SK-N-SH (cell line): ENCODE results near the gene CHRNE. TPM values are rescaled to one million over a fixed set of nuclear protein-coding genes. Genes with fewer than 3 reads are reported as not detected.

Experiments used
- CTCF ChIA-PET: fragments of 300-600, 350-600 bp; formaldehyde crosslinking; extraction: SDS; loops from one replicate; lab custom pipeline; 2021; lab: Yijun Ruan, JAX
- POLR2A ChIA-PET: fragments of 350-600 bp; sonication (Branson Sonifier 250); formaldehyde crosslinking; extraction: SDS; loops from one replicate; lab custom pipeline; 2020; ENCODE audit warnings: antibody characterized with exemption, inconsistent platforms; lab: Yijun Ruan, JAX
- DNase-seq: peaks from one replicate; pipeline ENCODE4 v3.0.0; 2012
- H2AFZ ChIP-seq: fragments of 200-600 bp; sonication (generic); 2 replicates; pipeline ENCODE4 v1.8.1; 2016; ENCODE audit warnings: antibody characterized with exemption, mild to moderate bottlenecking, low read depth
- H3F3A ChIP-seq: fragments of 200-600 bp; sonication (generic); replicated peaks from 2 replicates; pipeline ENCODE3; 2016; ENCODE audit warnings: antibody characterized with exemption, mild to moderate bottlenecking; ENCODE audit not compliant: insufficient read depth
- H3K27ac ChIP-seq, 2 experiments: fragments of 200-500 bp in 1 of 2; fragments of 200-600 bp in 1 of 2; sonication (Bioruptor generic) in 1 of 2; sonication (generic), shearing (Covaris generic) in 1 of 2; 2 replicates each; pipeline versions ENCODE4 v1.5.1 to v1.6.1; 2014 to 2016; ENCODE audit warnings: low read depth in 2 of 2, inconsistent platforms in 1 of 2, low read length in 1 of 2, mild to moderate bottlenecking in 1 of 2, mixed read lengths in 1 of 2
- H3K27me3 ChIP-seq: fragments of 200-600 bp; sonication (generic), shearing (Covaris generic); 2 replicates; pipeline ENCODE4 v1.6.1; 2016; ENCODE audit warnings: mixed run types; ENCODE audit not compliant: insufficient read depth
- H3K36me3 ChIP-seq, 2 experiments: fragments of 200-500 bp in 1 of 2; fragments of 200-600 bp in 1 of 2; sonication (Bioruptor generic) in 1 of 2; sonication (generic) in 1 of 2; replicated peaks in 1 of 2; 2 replicates each; pipeline versions ENCODE3 to v1.5.1; 2014 to 2016; ENCODE audit warnings: low read length in 1 of 2, mild to moderate bottlenecking in 1 of 2; ENCODE audit not compliant: insufficient read depth in 2 of 2, control insufficient read depth in 1 of 2
- H3K4me1 ChIP-seq, 2 experiments: fragments of 200-500 bp in 1 of 2; fragments of 200-600 bp in 1 of 2; sonication (Bioruptor generic) in 1 of 2; sonication (generic), shearing (Covaris generic) in 1 of 2; 2 replicates each; pipeline versions ENCODE4 v1.5.1 to v1.6.1; 2014 to 2016; ENCODE audit warnings: low read depth in 1 of 2, low read length in 1 of 2, mixed run types in 1 of 2; ENCODE audit not compliant: insufficient read depth in 2 of 2, control insufficient read depth in 1 of 2
- H3K4me2 ChIP-seq: fragments of 200-600 bp; sonication (generic), shearing (Covaris generic); 2 replicates; pipeline ENCODE4 v1.6.1; 2017; ENCODE audit warnings: mixed run types
- H3K4me3 ChIP-seq, 2 experiments: fragments of 200-500 bp in 1 of 2; fragments of 200-600 bp in 1 of 2; sonication (Bioruptor generic) in 1 of 2; sonication (generic), shearing (Covaris generic) in 1 of 2; 2 replicates each; pipeline versions ENCODE4 v1.5.1 to v1.8.1; 2014 to 2016; ENCODE audit warnings: low read depth in 2 of 2, inconsistent platforms in 1 of 2, low read length in 1 of 2, mild to moderate bottlenecking in 1 of 2, mixed read lengths in 1 of 2, moderate library complexity in 1 of 2
- H3K79me2 ChIP-seq: fragments of 200-600 bp; sonication (generic); 2 replicates; pipeline ENCODE4 v1.8.1; 2017; ENCODE audit warnings: mild to moderate bottlenecking; ENCODE audit not compliant: insufficient read depth
- H3K9ac ChIP-seq: fragments of 200-600 bp; sonication (generic); 2 replicates; pipeline ENCODE4 v1.6.1; 2017; ENCODE audit warnings: mixed run types
- H3K9me2 ChIP-seq: fragments of 200-600 bp; sonication (generic); 2 replicates; pipeline ENCODE4 v1.6.1; 2017; ENCODE audit warnings: mixed run types
- H3K9me3 ChIP-seq: fragments of 200-600 bp; sonication (generic); 2 replicates; pipeline ENCODE4 v1.6.1; 2017; ENCODE audit warnings: mixed run types, mild to moderate bottlenecking, moderate library complexity
- H4K20me1 ChIP-seq: fragments of 200-600 bp; sonication (generic); 2 replicates; pipeline ENCODE4 v1.6.1; 2017; ENCODE audit warnings: mild to moderate bottlenecking, mixed run types; ENCODE audit not compliant: insufficient read depth
- CTCF ChIP-seq: fragments of 200-600 bp; sonication (generic); IDR thresholded peaks from 2 replicates; pipeline ENCODE4 v1.6.1; 2017; ENCODE audit warnings: antibody characterized with exemption, mild to moderate bottlenecking, moderate library complexity
- ELF1 ChIP-seq: IDR thresholded peaks from 2 replicates; pipeline ENCODE4 v1.4.0; 2012
- GATA2 ChIP-seq: sonication (generic); formaldehyde crosslinking; IDR thresholded peaks from 2 replicates; pipeline ENCODE4 v1.5.0; 2020; ENCODE audit warnings: mild to moderate bottlenecking, missing genetic modification reagents
- JUND ChIP-seq: IDR thresholded peaks from 2 replicates; pipeline ENCODE4 v1.4.0; 2012
- MEF2A ChIP-seq: IDR thresholded peaks from 2 replicates; pipeline ENCODE4 v1.4.0; 2012; ENCODE audit warnings: low read depth, borderline replicate concordance
- NRF1 ChIP-seq: IDR thresholded peaks from 2 replicates; pipeline ENCODE4 v1.6.1; 2012; ENCODE audit warnings: low read depth, mild to moderate bottlenecking, low read length
- RAD21 ChIP-seq: IDR thresholded peaks from 2 replicates; pipeline ENCODE4 v1.6.1; 2012; ENCODE audit warnings: mild to moderate bottlenecking, low read length
- REST ChIP-seq: IDR thresholded peaks from 2 replicates; pipeline ENCODE4 v1.6.1; 2012; ENCODE audit warnings: mild to moderate bottlenecking, low read depth, low read length, moderate library complexity
- RFX5 ChIP-seq: IDR thresholded peaks from 2 replicates; pipeline ENCODE4 v1.6.1; 2012; ENCODE audit warnings: mild to moderate bottlenecking, improper control_type of control experiment, low read length
- SIN3A ChIP-seq: IDR thresholded peaks from 2 replicates; pipeline ENCODE4 v1.6.1; 2012; ENCODE audit warnings: low read depth, mild to moderate bottlenecking, low read length, moderate library complexity, borderline replicate concordance
- TAF1 ChIP-seq: IDR thresholded peaks from 2 replicates; pipeline ENCODE4 v1.6.1; 2012; ENCODE audit warnings: low read depth, mild to moderate bottlenecking, low read length, moderate library complexity, borderline replicate concordance
- TEAD4 ChIP-seq: IDR thresholded peaks from 2 replicates; pipeline ENCODE4 v1.4.0; 2012; ENCODE audit warnings: mild to moderate bottlenecking, borderline replicate concordance; ENCODE audit not compliant: insufficient read depth
- USF1 ChIP-seq: IDR thresholded peaks from 2 replicates; pipeline ENCODE4 v1.4.0; 2012; ENCODE audit warnings: low read depth, borderline replicate concordance
- YY1 ChIP-seq: IDR thresholded peaks from 2 replicates; pipeline ENCODE4 v1.4.0; 2012; ENCODE audit warnings: low read depth, mild to moderate bottlenecking
- ZBTB33 ChIP-seq: IDR thresholded peaks from 2 replicates; pipeline ENCODE4 v1.4.0; 2012; ENCODE audit warnings: low read depth, borderline replicate concordance
- WGBS: methylation state at CpG from one replicate; pipeline ENCODE4 v1.1.6; 2017; ENCODE audit warnings: low lambda C conversion rate; 5-methylcytosine and 5-hydroxymethylcytosine counted together
- polyA plus RNA-seq, 3 experiments: library from polyadenylated mRNA; depleted of rRNA; stranded (reverse); fragments of >200 nt; gene quantifications; 2 replicates each; pipeline ENCODE4 v1.2.3, GENCODE V29; 2012
- TF ChIP-seq, protein P1 (sequence below): IDR thresholded peaks from 2 replicates; pipeline ENCODE4; 2012

The CHRNE gene
- polyA plus RNA-seq, 1 of the 3 experiments (the other 2 are of a cell fraction), result 0.71 TPM

- H3K36me3 ChIP-seq, result peaks cover 19 to 22% of the 10 kb centered on the region in 2 experiments
- no peaks in the 10 kb centered on the region for H3K9me2 ChIP-seq
- H3K27ac ChIP-seq, result no peak overlapping the region; a peak in 1 of 4 replicates
- no peak overlapping the region for H3K9ac ChIP-seq
- H3K4me1 ChIP-seq, result peaks cover 13 to 29% of the 10 kb centered on the region in 2 experiments; a peak in 2 of 4 replicates
- no peaks in the 10 kb centered on the region for H3K9me3 ChIP-seq
- peaks cover 26% of the 10 kb centered on the region for H3F3A ChIP-seq
- DNase-seq, result no peak
- ChIA-PET POLR2A (no interaction called here), CTCF (interaction anchor here (1.2 kb wide), 1 partner anchor 20 kb away, joined by 3 read pairs; no protein-coding TSS in a partner anchor)
- WGBS, result 94% methylated on average over 9 of the region's 11 CpGs
- H3K27me3 ChIP-seq, result no peaks in the 10 kb centered on the region
- H3K4me3 ChIP-seq, result no peak overlapping the region; a peak in 1 of 4 replicates
- peaks cover 44% of the 10 kb centered on the region for H3K79me2 ChIP-seq
- no peak overlapping the region for H2AFZ ChIP-seq
- H4K20me1 ChIP-seq, result peaks cover 3% of the 10 kb centered on the region; the same call in 1 of the 2 replicates
- H3K4me2 ChIP-seq, result no peak overlapping the region; the same call in 1 of the 2 replicates
- TF ChIP-seq USF1, result no peak
These were observed 35.2 kb upstream of the CHRNE start for GRCh38 chr17:4938069-4938491.

GRCh38 chr17:4937553-4937952, 34.7 kb upstream of the CHRNE start:
- Histone ChIP-seq H3F3A (peaks cover 23% of the 10 kb centered on the region), H3K4me1 (peaks cover 13 to 29% of the 10 kb centered on the region in 2 experiments; a peak in 2 of 4 replicates), H3K9ac (no peak overlapping the region), H3K27ac (no peak overlapping the region), H3K27me3 (no peaks in the 10 kb centered on the region), H4K20me1 (no peaks in the 10 kb centered on the region), H3K9me2 (no peaks in the 10 kb centered on the region), H2AFZ (no peak overlapping the region), H3K9me3 (no peaks in the 10 kb centered on the region), H3K79me2 (peaks cover 38% of the 10 kb centered on the region), H3K4me2 (no peak overlapping the region; the same call in 1 of the 2 replicates), H3K36me3 (peaks cover 14 to 16% of the 10 kb centered on the region in 2 experiments), H3K4me3 (no peak overlapping the region)
- TF ChIP-seq TAF1, result no peak
- no peak for TF ChIP-seq SIN3A
- no peak for TF ChIP-seq RFX5
- TF ChIP-seq, protein P1, sequence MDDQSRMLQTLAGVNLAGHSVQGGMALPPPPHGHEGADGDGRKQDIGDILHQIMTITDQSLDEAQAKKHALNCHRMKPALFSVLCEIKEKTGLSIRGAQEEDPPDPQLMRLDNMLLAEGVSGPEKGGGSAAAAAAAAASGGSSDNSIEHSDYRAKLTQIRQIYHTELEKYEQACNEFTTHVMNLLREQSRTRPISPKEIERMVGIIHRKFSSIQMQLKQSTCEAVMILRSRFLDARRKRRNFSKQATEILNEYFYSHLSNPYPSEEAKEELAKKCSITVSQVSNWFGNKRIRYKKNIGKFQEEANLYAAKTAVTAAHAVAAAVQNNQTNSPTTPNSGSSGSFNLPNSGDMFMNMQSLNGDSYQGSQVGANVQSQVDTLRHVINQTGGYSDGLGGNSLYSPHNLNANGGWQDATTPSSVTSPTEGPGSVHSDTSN, result no peak
- no peak for TF ChIP-seq GATA2 (CRISPR knock-in tag)
- TF ChIP-seq CTCF, result no peak
- TF ChIP-seq JUND, result no peak
- no peak for TF ChIP-seq MEF2A
- no peak for TF ChIP-seq TEAD4
- no peak for TF ChIP-seq ELF1
- TF ChIP-seq NRF1, result no peak
- no peak for TF ChIP-seq YY1
- no peak for TF ChIP-seq RAD21
- TF ChIP-seq REST, result no peak
- TF ChIP-seq ZBTB33, result no peak
- WGBS, result 97% methylated on average over 15 of the region's 16 CpGs
- ChIA-PET POLR2A (no interaction called here), CTCF (interaction anchor here (2.3 kb wide), 1 partner anchor 28 kb away, joined by 11 read pairs; no protein-coding TSS in a partner anchor)
- no peak for DNase-seq
